Kidney (tissue), 14 donors: ENCODE data around the gene GFI1B. TPM values are rescaled to one million over a fixed set of nuclear protein-coding genes. Genes with fewer than 3 reads are reported as not detected.
"Not testable (repeated sequence)": the region's sequence is repeated elsewhere in the genome, so short reads cannot be mapped to it uniquely, and the experiment has no call there.

Experiments
- DNase-seq, 5 donors: peaks; one replicate each; pipeline ENCODE4 v3.0.0-alpha.2; 2013 to 2020
- FAIRE-seq: peaks from 2 replicates; lab custom pipeline; 2012; peaks lifted over from hg19 to GRCh38; lab: Jason Lieb, UNC
- H3K27ac ChIP-seq, 2 donors: one replicate each; pipeline ENCODE4 v1.7.0; 2013; ENCODE audit warnings: low read depth in 2 of 2, low read length in 2 of 2, inconsistent platforms in 1 of 2
- H3K27me3 ChIP-seq: one replicate; pipeline ENCODE4 v1.7.1; 2013; ENCODE audit warnings: low read length, inconsistent platforms; ENCODE audit not compliant: control insufficient read depth, insufficient read depth
- H3K36me3 ChIP-seq, 3 donors: one replicate each; pipeline versions ENCODE4 v1.7.0 to v1.7.1; 2013; ENCODE audit warnings: low read length in 3 of 3, control low read depth in 1 of 3, inconsistent platforms in 1 of 3; ENCODE audit not compliant: insufficient read depth in 3 of 3, control insufficient read depth in 2 of 3
- H3K4me1 ChIP-seq, 3 donors: one replicate each; pipeline versions ENCODE4 v1.7.0 to v1.7.1; 2013; ENCODE audit warnings: low read length in 3 of 3, inconsistent platforms in 1 of 3, low read depth in 1 of 3; ENCODE audit not compliant: control insufficient read depth in 2 of 3, insufficient read depth in 2 of 3
- H3K4me3 ChIP-seq, 3 donors: one replicate each; pipeline versions ENCODE4 v1.7.0 to v1.8.1; 2013; ENCODE audit warnings: low read length in 3 of 3, control low read depth in 1 of 3, inconsistent platforms in 1 of 3
- H3K9ac ChIP-seq, 3 donors: one replicate each; pipeline versions ENCODE4 v1.7.0 to v1.7.1; 2013; ENCODE audit warnings: low read length in 3 of 3, control low read depth in 1 of 3, inconsistent platforms in 1 of 3
- H3K9me3 ChIP-seq, 3 donors: one replicate each; pipeline versions ENCODE4 v1.7.0 to v1.7.1; 2013; ENCODE audit warnings: low read length in 3 of 3, control low read depth in 1 of 3, inconsistent platforms in 1 of 3; ENCODE audit not compliant: control insufficient read depth in 2 of 3, insufficient read depth in 1 of 3
- CTCF ChIP-seq: IDR thresholded peaks from 3 replicates; pipeline ENCODE4 v1.5.1; 2012; ENCODE audit warnings: mild to moderate bottlenecking, moderate library complexity, borderline replicate concordance; ENCODE audit not compliant: insufficient read depth; ENCODE audit errors: extremely low read depth
- intact Hi-C: fragments of 100-400 bp; cut with DNase I; formaldehyde crosslinking; loops from one replicate; pipeline ENCODE4 v1.11.1; 2022
- polyA plus RNA-seq: library from polyadenylated mRNA; stranded (reverse); fragments of 350-450 nt; fragmentation: Illumina TruSeq; extraction: RNeasy Lipid Tissue Mini Kit (QIAGEN cat#74804); gene quantifications from one replicate; pipeline ENCODE4 v1.2.3, GENCODE V29; 2014; ENCODE audit warnings: low read depth, low replicate concordance; ENCODE audit not compliant: insufficient read depth
- total RNA-seq: library from RNA; stranded (reverse); fragmentation: NEBNext Ultra II Directional; extraction: Animal tissue kit (Norgen Biotek cat#: 25700); gene quantifications from one replicate; pipeline ENCODE4 v1.2.1, GENCODE V29; 2021
- donor health status: control.
- donor health status: control.
- donor health status: control.
- donor health status: control.
- donor health status: control.
- donor health status: DM: yes; HTN: yes; CAD: no.
- donor health status: Normal renal cell carcinoma (clear cell type).

GFI1B gene
- total and polyA plus RNA-seq, 2 donors from 2014 or later, result 0.28 TPM; not detected in 1

GRCh38 chr9:132957805-132958204 is 20.7 kb upstream of the GFI1B start:
- H3K27ac ChIP-seq, result no peak overlapping the region
- intact Hi-C loops, result no loop called here
- no peak for TF ChIP-seq CTCF
- H3K9ac ChIP-seq, result no peak overlapping the region
- FAIRE-seq (no peak), DNase-seq (no peak)
- no peaks in the 10 kb centered on the region for H3K9me3 ChIP-seq
- H3K36me3 ChIP-seq, result no peaks in the 10 kb centered on the region
- H3K4me1 ChIP-seq, result no peaks in the 10 kb centered on the region
- no peaks in the 10 kb centered on the region for H3K27me3 ChIP-seq
- no peak overlapping the region for H3K4me3 ChIP-seq

GRCh38 chr9:132961002-132961401 is 17.5 kb upstream of the GFI1B start:
- intact Hi-C loops, result no loop called here
- no peak for FAIRE-seq

GRCh38 chr9:132965478-132965877 is 13.0 kb upstream of the GFI1B start:
- peaks cover 0 to 4% (median 0%) of the 10 kb centered on the region in 3 donors for H3K4me1 ChIP-seq
- intact Hi-C loops, result no loop called here
- no peak for FAIRE-seq

More at GRCh38 chr9:132961002-132961401, 17.5 kb upstream of the GFI1B start:
- Histone ChIP-seq H3K27me3 (no peaks in the 10 kb centered on the region), H3K9me3 (no peaks in the 10 kb centered on the region), H3K9ac (no peak overlapping the region), H3K36me3 (no peaks in the 10 kb centered on the region), H3K4me1 (no peaks in the 10 kb centered on the region), H3K4me3 (no peak overlapping the region), H3K27ac (no peak overlapping the region)
- TF ChIP-seq CTCF, result no peak
- no peak for DNase-seq

GRCh38 chr9:132967908-132968307 is 10.6 kb upstream of the GFI1B start:
- intact Hi-C loops, H3K36me3 ChIP-seq, H3K9ac ChIP-seq, FAIRE-seq, H3K27ac ChIP-seq, H3K4me1 ChIP-seq, H3K27me3 ChIP-seq, H3K4me3 ChIP-seq, DNase-seq, H3K9me3 ChIP-seq: not testable (repeated sequence)

More at GRCh38 chr9:132965478-132965877, 13.0 kb upstream of the GFI1B start:
- peak overlapping the region in 1 of 3 donors; percentile 0 for H3K9ac ChIP-seq
- H3K4me3 ChIP-seq, result no peak overlapping the region
- H3K36me3 ChIP-seq, result no peaks in the 10 kb centered on the region
- H3K27me3 ChIP-seq, result no peaks in the 10 kb centered on the region
- TF ChIP-seq CTCF, result no peak
- no peak for DNase-seq
- no peak overlapping the region for H3K27ac ChIP-seq
- no peaks in the 10 kb centered on the region for H3K9me3 ChIP-seq
